Measurements from ENCODE around the gene C15orf61.

Gene C15orf61

GRCh38 chr15:67575039-67575502, 54.1 kb downstream of the C15orf61 start:
- in situ Hi-C loops (cut with MboI; ENCODE audit: low sequenced_read_pairs, unreplicated experiment), result no loop called here
- no peak for DNase-seq (ENCODE audit: low spot score)
- no peak for TF ChIP-seq CTCF (IDR thresholded peaks at IDR 0.05; ENCODE audit: borderline replicate concordance, control extremely low read depth, extremely low read depth, insufficient read depth, missing control alignments)

DNA sequence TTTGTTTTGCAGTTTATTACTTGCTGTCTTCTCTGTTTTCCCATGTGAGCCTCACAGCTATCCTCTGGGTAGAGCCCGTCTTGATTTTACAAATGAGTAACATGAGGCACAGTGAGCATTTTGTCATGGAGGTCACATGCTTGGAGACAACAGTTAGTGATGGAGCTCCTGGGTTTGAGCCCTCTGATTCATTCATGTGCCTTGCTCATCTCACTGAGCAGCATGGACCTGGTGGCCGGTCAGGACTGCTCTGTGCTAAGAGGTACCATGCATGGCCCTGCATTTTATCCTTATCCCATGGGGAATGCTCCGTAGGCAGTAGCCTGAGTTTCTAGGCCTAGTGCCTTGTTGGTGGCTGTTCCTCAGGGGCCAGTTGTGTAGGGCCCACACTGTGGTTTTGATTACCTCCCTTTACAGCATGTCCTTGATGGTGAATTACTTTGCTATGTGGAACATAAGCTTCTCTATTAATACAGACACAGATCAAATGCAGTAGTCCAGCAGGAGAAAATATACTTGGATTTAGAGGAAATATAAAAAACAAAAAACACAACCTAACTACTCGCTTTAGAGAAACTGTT, 57.2 kb downstream of the C15orf61 start:
- no peak for TF ChIP-seq CTCF (IDR thresholded peaks at IDR 0.05; ENCODE audit: borderline replicate concordance, control extremely low read depth, extremely low read depth, insufficient read depth, missing control alignments)
- in situ Hi-C loops (cut with MboI; ENCODE audit: low sequenced_read_pairs, unreplicated experiment), result no loop called here
- DNase-seq (ENCODE audit: low spot score), result no peak

GRCh38 chr15:67579164-67579563, 58.2 kb downstream of the C15orf61 start:
- TF ChIP-seq CTCF (IDR thresholded peaks at IDR 0.05; ENCODE audit: borderline replicate concordance, control extremely low read depth, extremely low read depth, insufficient read depth, missing control alignments), result no peak
- in situ Hi-C loops (cut with MboI; ENCODE audit: low sequenced_read_pairs, unreplicated experiment), result no loop called here
- no peak for DNase-seq (ENCODE audit: low spot score)

Measured in GM13976 (cell line).